HEK293 (cell line): ENCODE data around the gene NLRP6.
A peak's percentile ranks its signal among the peaks of the same experiment; 100 is the strongest.

Experiments
- CTCF ChIA-PET: fragments of 350-600 bp; formaldehyde crosslinking; extraction: SDS; loops from one replicate; lab custom pipeline; 2021; ENCODE audit warnings: antibody characterized with exemption; lab: Yijun Ruan, JAX
- POLR2A ChIA-PET: fragments of 300-600 bp; formaldehyde crosslinking; extraction: SDS; loops from one replicate; lab custom pipeline; 2020; ENCODE audit warnings: antibody characterized with exemption, inconsistent platforms; lab: Yijun Ruan, JAX
- H3K27ac ChIP-seq: fragments of 200-500 bp; sonication (Bioruptor generic); 2 replicates; pipeline ENCODE4 v1.5.1; 2014; ENCODE audit warnings: low read depth, low read length, control low read depth, inconsistent platforms; ENCODE audit errors: extremely low read depth
- H3K36me3 ChIP-seq, 2 experiments: fragments of 200-500 bp in 1 of 2; sonication (Bioruptor generic) in 1 of 2; 1 replicate in 1 of 2; 2 replicates in 1 of 2; pipeline ENCODE4 v1.5.1; 2014 to 2017; ENCODE audit warnings: inconsistent platforms in 2 of 2, low read length in 2 of 2; ENCODE audit not compliant: control insufficient read depth in 2 of 2, insufficient read depth in 1 of 2
- H3K4me1 ChIP-seq: fragments of 200-500 bp; sonication (Bioruptor generic); 2 replicates; pipeline ENCODE4 v1.5.1; 2014; ENCODE audit warnings: mild to moderate bottlenecking, low read length, inconsistent platforms; ENCODE audit not compliant: control insufficient read depth, insufficient read depth
- H3K4me3 ChIP-seq: 2 replicates; pipeline ENCODE4 v1.5.1; 2011; ENCODE audit warnings: low read depth, mild to moderate bottlenecking, control low read depth, low read length, moderate library complexity
- H3K9me3 ChIP-seq: fragments of 200-500 bp; sonication (Bioruptor generic); 2 replicates; pipeline ENCODE4 v1.5.1; 2014; ENCODE audit warnings: low read depth, low read length, inconsistent platforms; ENCODE audit not compliant: control insufficient read depth, insufficient read depth
- FEZF1 ChIP-seq: fragments of 450-650 bp; formaldehyde crosslinking; IDR thresholded peaks from 2 replicates; pipeline ENCODE4 v1.5.1; 2016; ENCODE audit warnings: missing biosample characterization, missing genetic modification characterization
- KLF8 ChIP-seq: fragments of 450-650 bp; formaldehyde crosslinking; IDR thresholded peaks from 2 replicates; pipeline ENCODE4 v1.5.1; 2016; ENCODE audit warnings: missing biosample characterization, missing genetic modification characterization
- KLF9 ChIP-seq: fragments of 450-650 bp; formaldehyde crosslinking; IDR thresholded peaks from 2 replicates; pipeline ENCODE4 v1.5.1; 2016; ENCODE audit warnings: missing biosample characterization, missing genetic modification characterization, low read depth
- PRDM1 ChIP-seq: fragments of 450-650 bp; formaldehyde crosslinking; IDR thresholded peaks from 2 replicates; pipeline ENCODE4; 2016; ENCODE audit warnings: missing biosample characterization, missing genetic modification characterization
- SP2 ChIP-seq: fragments of 450-650 bp; formaldehyde crosslinking; IDR thresholded peaks from 2 replicates; pipeline ENCODE4 v1.5.1; 2016; ENCODE audit warnings: missing biosample characterization, missing genetic modification characterization
- YY2 ChIP-seq: fragments of 450-650 bp; formaldehyde crosslinking; IDR thresholded peaks from 2 replicates; pipeline ENCODE4 v1.5.1; 2016; ENCODE audit warnings: missing biosample characterization, missing genetic modification characterization
- ZBTB11 ChIP-seq: fragments of 450-650 bp; formaldehyde crosslinking; conservative IDR thresholded peaks from 2 replicates; pipeline ENCODE4 v1.5.1; 2016; ENCODE audit warnings: low read depth, missing biosample characterization, missing genetic modification characterization
- ZBTB17 ChIP-seq: fragments of 450-650 bp; formaldehyde crosslinking; IDR thresholded peaks from 2 replicates; pipeline ENCODE4 v1.5.1; 2016; ENCODE audit warnings: missing biosample characterization, missing genetic modification characterization
- ZBTB8A ChIP-seq: fragments of 450-650 bp; formaldehyde crosslinking; IDR thresholded peaks from 2 replicates; pipeline ENCODE4 v1.5.1; 2016; ENCODE audit warnings: missing biosample characterization, missing genetic modification characterization
- ZFHX2 ChIP-seq: fragments of 450-650 bp; formaldehyde crosslinking; conservative IDR thresholded peaks from 2 replicates; pipeline ENCODE4 v1.5.1; 2016; ENCODE audit warnings: missing biosample characterization, missing genetic modification characterization
- ZNF274 ChIP-seq, 2 experiments: fragments of 200-500 bp in 1 of 2; fragments of 450-650 bp in 1 of 2; sonication (Bioruptor generic) in 1 of 2; formaldehyde crosslinking in 1 of 2; IDR thresholded peaks; 2 replicates each; pipeline versions ENCODE4 v1.5.1 to v1.6.1; 2014 to 2016; ENCODE audit warnings: borderline replicate concordance in 1 of 2, inconsistent platforms in 1 of 2, low read length in 1 of 2, missing biosample characterization in 1 of 2, missing genetic modification characterization in 1 of 2
- ZNF341 ChIP-seq: fragments of 450-650 bp; formaldehyde crosslinking; IDR thresholded peaks from 2 replicates; pipeline ENCODE4; 2016; ENCODE audit warnings: low read depth, missing biosample characterization, missing genetic modification characterization
- ZNF366 ChIP-seq: fragments of 450-650 bp; formaldehyde crosslinking; conservative IDR thresholded peaks from 2 replicates; pipeline ENCODE4 v1.5.1; 2016; ENCODE audit warnings: missing biosample characterization, missing genetic modification characterization
- ZNF513 ChIP-seq: fragments of 450-650 bp; IDR thresholded peaks from 2 replicates; pipeline ENCODE4 v1.5.1; 2018; ENCODE audit warnings: missing biosample characterization, missing genetic modification characterization
- ZNF544 ChIP-seq: fragments of 450-650 bp; formaldehyde crosslinking; IDR thresholded peaks from 2 replicates; pipeline ENCODE4 v1.5.0; 2017; ENCODE audit warnings: missing biosample characterization, missing genetic modification characterization
- ZNF76 ChIP-seq: fragments of 450-650 bp; formaldehyde crosslinking; IDR thresholded peaks from 2 replicates; pipeline ENCODE4; 2016; ENCODE audit warnings: low read depth, missing biosample characterization, missing genetic modification characterization, borderline replicate concordance
- ZSCAN16 ChIP-seq: fragments of 450-650 bp; formaldehyde crosslinking; IDR thresholded peaks from 2 replicates; pipeline ENCODE4 v1.5.1; 2016; ENCODE audit warnings: missing biosample characterization, missing genetic modification characterization
- TF ChIP-seq, protein P1 (sequence below): fragments of 450-650 bp; formaldehyde crosslinking; IDR thresholded peaks from 2 replicates; pipeline ENCODE4 v1.5.1; 2016; ENCODE audit warnings: missing biosample characterization, missing genetic modification characterization
- TF ChIP-seq, protein P2 (sequence below): fragments of 450-650 bp; formaldehyde crosslinking; IDR thresholded peaks from 2 replicates; pipeline ENCODE4 v1.5.1; 2016; ENCODE audit warnings: missing biosample characterization, missing genetic modification characterization

Gene NLRP6

DNA sequence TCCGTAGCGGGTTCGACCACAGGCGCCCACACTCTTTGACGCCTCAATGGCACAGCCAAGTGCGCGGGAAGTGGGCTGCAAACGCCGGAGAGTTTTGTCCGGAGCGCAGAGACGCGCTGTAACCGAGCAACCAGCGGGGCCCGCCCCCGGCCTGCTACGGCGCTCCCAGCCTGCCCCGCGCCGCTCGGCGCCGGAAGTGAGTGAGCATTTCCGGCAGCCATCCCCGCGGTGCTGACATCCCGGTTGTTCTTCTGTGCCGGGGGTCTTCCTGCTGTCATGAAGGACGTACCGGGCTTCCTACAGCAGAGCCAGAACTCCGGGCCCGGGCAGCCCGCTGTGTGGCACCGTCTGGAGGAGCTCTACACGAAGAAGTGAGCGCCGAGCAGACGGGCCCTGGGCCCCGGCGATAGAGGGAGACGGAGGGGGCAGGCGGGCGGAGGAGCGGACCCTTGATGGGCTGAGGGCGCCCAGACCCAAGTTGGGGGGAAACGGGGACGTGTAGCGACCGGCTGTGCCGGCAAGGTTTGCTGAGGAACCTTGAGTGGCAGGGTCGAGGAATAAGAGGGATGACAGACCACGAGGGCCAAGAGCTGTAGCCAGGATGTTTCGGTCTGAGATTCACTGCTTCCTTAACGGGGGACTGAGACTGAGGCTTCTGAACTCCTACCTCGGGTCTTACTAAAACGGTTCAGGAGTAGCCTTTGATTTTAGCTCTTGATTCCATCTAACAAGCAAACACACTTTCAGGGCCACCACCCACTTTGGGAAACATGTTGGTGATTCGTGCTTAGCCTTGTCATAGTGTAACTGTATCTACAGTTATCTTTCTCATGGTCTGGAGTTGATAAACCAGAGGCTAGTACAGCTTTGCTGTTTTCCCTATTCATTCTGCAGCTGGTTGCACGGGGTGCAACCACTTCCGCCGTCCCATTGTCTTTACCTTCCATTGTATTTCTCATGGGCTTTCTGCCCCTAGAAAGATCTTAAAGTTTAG is 41.1 kb upstream of the NLRP6 start, which contains the start of gene PSMD13:
Gene PSMD13, plus strand, starts transcription at position 203 of the 994 bp plus-strand sequence. Its CDS starts 74 bp downstream, at position 277.
- POLR2A ChIA-PET = interaction anchor here (3.5 kb wide), 1 partner anchor 30 kb away, joined by 13 read pairs; the partner anchor contains the start of genes BET1L and RIC8A
- TF ChIP-seq KLF8 (tag by site-specific recombination) = peak; percentile 57; the same call in 1 of the 2 replicates
- TF ChIP-seq, protein P1, sequence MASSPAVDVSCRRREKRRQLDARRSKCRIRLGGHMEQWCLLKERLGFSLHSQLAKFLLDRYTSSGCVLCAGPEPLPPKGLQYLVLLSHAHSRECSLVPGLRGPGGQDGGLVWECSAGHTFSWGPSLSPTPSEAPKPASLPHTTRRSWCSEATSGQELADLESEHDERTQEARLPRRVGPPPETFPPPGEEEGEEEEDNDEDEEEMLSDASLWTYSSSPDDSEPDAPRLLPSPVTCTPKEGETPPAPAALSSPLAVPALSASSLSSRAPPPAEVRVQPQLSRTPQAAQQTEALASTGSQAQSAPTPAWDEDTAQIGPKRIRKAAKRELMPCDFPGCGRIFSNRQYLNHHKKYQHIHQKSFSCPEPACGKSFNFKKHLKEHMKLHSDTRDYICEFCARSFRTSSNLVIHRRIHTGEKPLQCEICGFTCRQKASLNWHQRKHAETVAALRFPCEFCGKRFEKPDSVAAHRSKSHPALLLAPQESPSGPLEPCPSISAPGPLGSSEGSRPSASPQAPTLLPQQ (tag by site-specific recombination) = peak; percentile 37
- TF ChIP-seq ZNF274 (IDR thresholded peaks at IDR 0.05; ENCODE audit: low read length) = no peak
- TF ChIP-seq ZNF274 (tag by site-specific recombination; IDR thresholded peaks at IDR 0.05; ENCODE audit: borderline replicate concordance) = no peak
- peak; percentile 7 for TF ChIP-seq ZBTB11 (tag by site-specific recombination)
- no peak for TF ChIP-seq ZNF544
- peak; percentile 66 for TF ChIP-seq KLF9
- TF ChIP-seq PRDM1 (tag by site-specific recombination) = no peak
- TF ChIP-seq ZBTB8A = peak; percentile 16; the same call in 1 of the 2 replicates
- no peak for TF ChIP-seq ZSCAN16 (tag by site-specific recombination)
- TF ChIP-seq ZBTB17 = 0 out of 2 replicates have a peak, but pooled peaks have one; percentile 40
- TF ChIP-seq, protein P2, sequence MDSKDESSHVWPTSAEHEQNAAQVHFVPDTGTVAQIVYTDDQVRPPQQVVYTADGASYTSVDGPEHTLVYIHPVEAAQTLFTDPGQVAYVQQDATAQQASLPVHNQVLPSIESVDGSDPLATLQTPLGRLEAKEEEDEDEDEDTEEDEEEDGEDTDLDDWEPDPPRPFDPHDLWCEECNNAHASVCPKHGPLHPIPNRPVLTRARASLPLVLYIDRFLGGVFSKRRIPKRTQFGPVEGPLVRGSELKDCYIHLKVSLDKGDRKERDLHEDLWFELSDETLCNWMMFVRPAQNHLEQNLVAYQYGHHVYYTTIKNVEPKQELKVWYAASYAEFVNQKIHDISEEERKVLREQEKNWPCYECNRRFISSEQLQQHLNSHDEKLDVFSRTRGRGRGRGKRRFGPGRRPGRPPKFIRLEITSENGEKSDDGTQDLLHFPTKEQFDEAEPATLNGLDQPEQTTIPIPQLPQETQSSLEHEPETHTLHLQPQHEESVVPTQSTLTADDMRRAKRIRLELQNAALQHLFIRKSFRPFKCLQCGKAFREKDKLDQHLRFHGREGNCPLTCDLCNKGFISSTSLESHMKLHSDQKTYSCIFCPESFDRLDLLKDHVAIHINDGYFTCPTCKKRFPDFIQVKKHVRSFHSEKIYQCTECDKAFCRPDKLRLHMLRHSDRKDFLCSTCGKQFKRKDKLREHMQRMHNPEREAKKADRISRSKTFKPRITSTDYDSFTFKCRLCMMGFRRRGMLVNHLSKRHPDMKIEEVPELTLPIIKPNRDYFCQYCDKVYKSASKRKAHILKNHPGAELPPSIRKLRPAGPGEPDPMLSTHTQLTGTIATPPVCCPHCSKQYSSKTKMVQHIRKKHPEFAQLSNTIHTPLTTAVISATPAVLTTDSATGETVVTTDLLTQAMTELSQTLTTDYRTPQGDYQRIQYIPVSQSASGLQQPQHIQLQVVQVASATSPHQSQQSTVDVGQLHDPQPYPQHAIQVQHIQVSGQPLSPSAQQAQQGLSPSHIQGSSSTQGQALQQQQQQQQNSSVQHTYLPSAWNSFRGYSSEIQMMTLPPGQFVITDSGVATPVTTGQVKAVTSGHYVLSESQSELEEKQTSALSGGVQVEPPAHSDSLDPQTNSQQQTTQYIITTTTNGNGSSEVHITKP (tag by site-specific recombination) = 0 out of 2 replicates have a peak, but pooled peaks have one; percentile 4
- peak; percentile 69 for TF ChIP-seq ZFHX2 (tag by site-specific recombination)
- TF ChIP-seq ZNF76 = peak; percentile 87
- TF ChIP-seq YY2 (tag by site-specific recombination) = 0 out of 2 replicates have a peak, but pooled peaks have one; percentile 6
- TF ChIP-seq ZNF513 = no peak
- peak; percentile 81 for TF ChIP-seq SP2
- peak; percentile 65 for TF ChIP-seq ZNF341 (tag by site-specific recombination)
- TF ChIP-seq ZNF366 = peak; percentile 42; the same call in 1 of the 2 replicates
- TF ChIP-seq FEZF1 (tag by site-specific recombination) = no peak

More for the DNA sequence above, 41.1 kb upstream of the NLRP6 start, which contains the start of gene PSMD13:
- no peaks in the 10 kb centered on the region for H3K4me1 ChIP-seq
- CTCF ChIA-PET = interaction anchor here (1.3 to 3.4 kb wide), 3 partner anchors 14 to 211 kb away, joined by 4 to 35 read pairs (median 6); no protein-coding TSS in a partner anchor
- H3K9me3 ChIP-seq = no peaks in the 10 kb centered on the region
- H3K27ac ChIP-seq = peak within 1 kb of the TSS; percentile 36; the same call in 1 of the 2 replicates
- H3K36me3 ChIP-seq = peaks cover 4 to 37% of the 10 kb centered on the region in 2 experiments; a peak in 1 of 3 replicates
- H3K4me3 ChIP-seq = peak within 1 kb of the TSS; percentile 93
